Measurements from ENCODE around the gene INAFM1.

INAFM1 gene

GRCh38 chr19:47313754-47314295 lies 39.1 kb downstream of the INAFM1 start:
- DNase-seq: no peak

DNA sequence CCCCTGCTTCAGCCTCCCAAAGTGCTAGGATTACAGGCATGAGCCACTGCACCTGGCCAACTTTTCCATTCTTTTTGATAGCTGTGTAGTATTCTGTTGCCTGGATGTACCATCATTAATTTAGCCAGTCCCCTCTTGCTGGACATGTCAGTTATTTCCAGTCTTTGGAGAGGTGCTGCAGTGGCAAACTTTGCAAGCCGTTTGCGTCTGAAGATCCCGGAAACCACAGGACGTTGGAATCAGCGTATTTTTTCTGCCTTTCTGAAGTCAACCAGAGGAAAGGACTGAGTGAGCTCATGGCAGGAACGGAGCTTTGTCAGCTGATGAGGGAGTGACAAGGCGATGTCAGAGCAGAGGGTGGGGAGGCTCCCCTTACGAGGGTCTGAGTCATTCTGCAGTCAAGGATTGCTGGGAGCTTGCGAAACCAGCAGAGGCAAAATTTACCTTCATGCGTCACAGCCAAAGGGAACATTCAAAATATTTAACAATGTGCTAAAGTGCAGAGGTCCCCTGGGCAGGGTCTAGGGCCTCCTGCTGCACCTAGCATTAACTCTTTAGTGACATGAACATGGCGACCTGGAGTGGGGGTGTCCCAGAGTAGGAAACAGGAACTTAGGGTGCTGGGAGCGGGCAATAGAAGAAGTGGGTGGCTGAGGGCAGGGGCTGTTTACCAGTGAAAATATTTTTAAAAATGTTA lies 40.6 kb downstream of the INAFM1 start:
- DNase-seq: no peak

GRCh38 chr19:47316513-47316912 lies 41.8 kb downstream of the INAFM1 start:
- no peak for DNase-seq

DNA sequence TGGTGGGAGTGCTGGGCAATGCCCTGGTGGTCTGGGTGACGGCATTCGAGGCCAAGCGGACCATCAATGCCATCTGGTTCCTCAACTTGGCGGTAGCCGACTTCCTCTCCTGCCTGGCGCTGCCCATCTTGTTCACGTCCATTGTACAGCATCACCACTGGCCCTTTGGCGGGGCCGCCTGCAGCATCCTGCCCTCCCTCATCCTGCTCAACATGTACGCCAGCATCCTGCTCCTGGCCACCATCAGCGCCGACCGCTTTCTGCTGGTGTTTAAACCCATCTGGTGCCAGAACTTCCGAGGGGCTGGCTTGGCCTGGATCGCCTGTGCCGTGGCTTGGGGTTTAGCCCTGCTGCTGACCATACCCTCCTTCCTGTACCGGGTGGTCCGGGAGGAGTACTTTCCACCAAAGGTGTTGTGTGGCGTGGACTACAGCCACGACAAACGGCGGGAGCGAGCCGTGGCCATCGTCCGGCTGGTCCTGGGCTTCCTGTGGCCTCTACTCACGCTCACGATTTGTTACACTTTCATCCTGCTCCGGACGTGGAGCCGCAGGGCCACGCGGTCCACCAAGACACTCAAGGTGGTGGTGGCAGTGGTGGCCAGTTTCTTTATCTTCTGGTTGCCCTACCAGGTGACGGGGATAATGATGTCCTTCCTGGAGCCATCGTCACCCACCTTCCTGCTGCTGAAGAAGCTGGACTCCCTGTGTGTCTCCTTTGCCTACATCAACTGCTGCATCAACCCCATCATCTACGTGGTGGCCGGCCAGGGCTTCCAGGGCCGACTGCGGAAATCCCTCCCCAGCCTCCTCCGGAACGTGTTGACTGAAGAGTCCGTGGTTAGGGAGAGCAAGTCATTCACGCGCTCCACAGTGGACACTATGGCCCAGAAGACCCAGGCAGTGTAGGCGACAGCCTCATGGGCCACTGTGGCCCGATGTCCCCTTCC lies 45.5 kb downstream of the INAFM1 start:
- DNase-seq: no peak

GRCh38 chr19:47321630-47322029 lies 46.9 kb downstream of the INAFM1 start:
- DNase-seq: no peak

GRCh38 chr19:47322058-47322457 lies 47.4 kb downstream of the INAFM1 start:
- no peak for DNase-seq

DNA sequence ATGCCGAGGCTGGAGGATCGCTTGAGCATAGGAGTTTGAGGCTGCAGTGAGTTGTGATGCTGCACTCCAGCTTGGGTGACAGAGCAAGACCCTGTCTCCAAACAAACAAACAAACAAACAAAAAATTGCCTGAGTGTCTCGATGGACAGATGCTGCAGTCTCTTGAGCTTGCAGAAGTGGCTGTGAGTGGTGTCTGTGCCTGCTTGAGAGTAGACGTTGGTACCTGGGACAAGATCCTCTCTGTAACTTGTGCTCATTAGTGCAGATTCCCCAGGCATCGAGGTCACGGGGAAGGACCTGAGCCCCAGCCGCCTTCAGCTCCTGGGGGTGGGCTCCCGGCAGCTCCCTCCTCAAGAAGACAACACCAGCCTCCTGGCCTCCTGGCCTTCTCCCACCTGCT lies 48.7 kb downstream of the INAFM1 start:
- DNase-seq: no peak

- no peak for DNase-seq
Observed at GRCh38 chr19:47323872-47324271, 49.2 kb downstream of the INAFM1 start.

DNA sequence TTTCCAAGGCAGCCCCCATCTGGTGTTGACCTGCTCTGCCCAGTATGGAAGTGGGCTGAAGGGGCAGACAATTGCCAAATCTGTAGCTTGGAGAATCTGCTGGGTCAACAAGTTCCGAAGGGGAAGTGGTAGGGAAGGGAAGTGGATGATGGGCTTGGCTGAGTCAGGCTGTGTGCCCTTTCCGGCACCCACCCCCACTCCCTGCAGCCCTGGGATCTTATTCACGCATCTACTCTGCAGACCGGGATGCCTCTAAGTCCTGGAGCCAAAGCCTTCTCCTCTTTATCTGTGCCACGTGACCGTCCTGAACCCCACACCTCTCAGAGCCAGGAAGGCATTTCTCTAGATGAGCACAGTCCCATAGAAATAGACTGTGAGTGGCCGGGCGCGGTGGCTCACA lies 49.8 kb downstream of the INAFM1 start:
- DNase-seq: no peak

Measured in NCI-H1436 (cell line).